Neural progenitor cell (in vitro differentiated cells): ENCODE results near the gene BMAL2.

Experiments
- CTCF ChIP-seq: fragments of 200-600 bp; sonication (generic); IDR thresholded peaks from 2 replicates; pipeline ENCODE4 v1.5.1; 2017; ENCODE audit warnings: antibody characterized with exemption, mild to moderate bottlenecking
- EZH2 ChIP-seq: fragments of 200-600 bp; sonication (generic); IDR thresholded peaks from 2 replicates; pipeline ENCODE4 v1.6.1; 2017; ENCODE audit warnings: antibody characterized with exemption, mild to moderate bottlenecking, moderate library complexity
- EZH2phosphoT487 ChIP-seq: fragments of 200-600 bp; sonication (generic); IDR thresholded peaks from 2 replicates; pipeline ENCODE4 v1.6.1; 2017; ENCODE audit warnings: antibody characterized with exemption

- no peak for TF ChIP-seq CTCF
- no peak for TF ChIP-seq EZH2phosphoT487
- no peak for TF ChIP-seq EZH2
These were observed 39.9 kb upstream of the BMAL2 start for GRCh38 chr12:27292718-27293117.
